ENCODE data around the gene NINL. TPM values are rescaled to one million over a fixed set of nuclear protein-coding genes. Genes with fewer than 3 reads are reported as not detected.

Gene NINL
- total RNA-seq, 4 donors from 2014 or later, result 3.0 to 5.8 (median 3.7) TPM

GRCh38 chr20:25580711-25581110 lies 4.6 kb downstream of the NINL start:
- H3K27me3 ChIP-seq, result no peaks in the 10 kb centered on the region
- TF ChIP-seq EP300 (IDR thresholded peaks at IDR 0.05) (no peak), POLR2AphosphoS5 (IDR thresholded peaks at IDR 0.05) (no peak), POLR2A (IDR thresholded peaks at IDR 0.05; ENCODE audit: low read depth) (no peak), CTCF (IDR thresholded peaks at IDR 0.05) (no peak)
- no peaks in the 10 kb centered on the region for H3K36me3 ChIP-seq
- WGBS, result 50% methylated on average over 4 of the region's 4 CpGs
- H3K4me3 ChIP-seq, result no peak overlapping the region
- DNase-seq (ENCODE audit: extremely low spot score), result no peak
- intact Hi-C loops (cut with DNase I), result no loop called here
- no peaks in the 10 kb centered on the region for H3K9me3 ChIP-seq
- no peak overlapping the region for H3K27ac ChIP-seq (replicated peaks in 1 of 4)
- peaks cover 11 to 22% (median 16%) of the 10 kb centered on the region in 4 donors for H3K4me1 ChIP-seq

GRCh38 chr20:25579081-25579770 lies 6.1 kb downstream of the NINL start:
- H3K27me3 ChIP-seq, result no peaks in the 10 kb centered on the region
- TF ChIP-seq POLR2A (IDR thresholded peaks at IDR 0.05; ENCODE audit: low read depth), result no peak
- TF ChIP-seq EP300 (IDR thresholded peaks at IDR 0.05), result no peak
- no peak for TF ChIP-seq POLR2AphosphoS5 (IDR thresholded peaks at IDR 0.05)
- TF ChIP-seq CTCF (IDR thresholded peaks at IDR 0.05), result no peak
- H3K36me3 ChIP-seq, result no peaks in the 10 kb centered on the region
- no peak overlapping the region for H3K27ac ChIP-seq (replicated peaks in 1 of 4)
- WGBS, result 81% methylated on average over 10 of the region's 11 CpGs
- peaks cover 2 to 7% (median 3%) of the 10 kb centered on the region in 4 donors for H3K4me1 ChIP-seq
- no peak overlapping the region for H3K4me3 ChIP-seq
- intact Hi-C loops (cut with DNase I), result no loop called here
- DNase-seq (ENCODE audit: extremely low spot score), result no peak
- H3K9me3 ChIP-seq, result no peaks in the 10 kb centered on the region

- H3K36me3 ChIP-seq, result no peaks in the 10 kb centered on the region
- H3K4me1 ChIP-seq, result peaks cover 0 to 10% (median 3%) of the 10 kb centered on the region in 4 donors
- DNase-seq (ENCODE audit: extremely low spot score), result no peak
- WGBS, result 79% methylated on average over 12 of the region's 16 CpGs
- no peaks in the 10 kb centered on the region for H3K27me3 ChIP-seq
- H3K4me3 ChIP-seq, result no peak overlapping the region
- no peak for TF ChIP-seq CTCF (IDR thresholded peaks at IDR 0.05)
- no peak for TF ChIP-seq POLR2A (IDR thresholded peaks at IDR 0.05; ENCODE audit: low read depth)
- TF ChIP-seq EP300 (IDR thresholded peaks at IDR 0.05), result no peak
- TF ChIP-seq POLR2AphosphoS5 (IDR thresholded peaks at IDR 0.05), result no peak
- intact Hi-C loops (cut with DNase I), result no loop called here
- no peak overlapping the region for H3K27ac ChIP-seq (replicated peaks in 1 of 4)
- no peaks in the 10 kb centered on the region for H3K9me3 ChIP-seq
These were observed 8.4 kb downstream of the NINL start for GRCh38 chr20:25576783-25577530.

DNA sequence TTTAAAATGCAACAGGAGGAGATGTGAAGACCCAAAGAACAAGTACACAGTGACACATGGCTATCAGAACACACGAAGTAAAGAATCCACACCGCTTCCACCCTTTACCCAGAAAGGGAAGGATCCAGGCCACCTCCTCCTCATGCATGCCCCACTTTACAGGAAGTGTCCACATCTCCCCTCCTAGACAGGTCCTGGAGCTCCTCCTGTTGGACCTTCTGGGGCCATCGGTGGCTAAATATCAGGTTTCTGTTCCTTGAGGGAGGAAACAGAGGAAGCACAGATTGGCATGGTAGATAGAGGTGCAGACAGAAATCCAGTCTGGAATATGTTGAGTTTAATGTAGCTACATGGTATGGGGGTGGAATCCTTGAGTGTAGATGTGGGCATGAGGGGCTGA lies 10.9 kb downstream of the NINL start:
- no peaks in the 10 kb centered on the region for H3K9me3 ChIP-seq
- no peak for TF ChIP-seq CTCF (IDR thresholded peaks at IDR 0.05)
- no peak for TF ChIP-seq POLR2A (IDR thresholded peaks at IDR 0.05; ENCODE audit: low read depth)
- no peak for TF ChIP-seq EP300 (IDR thresholded peaks at IDR 0.05)
- TF ChIP-seq POLR2AphosphoS5 (IDR thresholded peaks at IDR 0.05), result no peak
- H3K27ac ChIP-seq (replicated peaks in 1 of 4), result no peak overlapping the region
- 85% methylated on average over 3 of the region's 3 CpGs for WGBS
- peaks cover 0 to 7% (median 2%) of the 10 kb centered on the region in 4 donors for H3K4me1 ChIP-seq
- no peak for DNase-seq (ENCODE audit: extremely low spot score)
- H3K4me3 ChIP-seq, result no peak overlapping the region
- intact Hi-C loops (cut with DNase I), result no loop called here
- H3K36me3 ChIP-seq, result no peaks in the 10 kb centered on the region
- H3K27me3 ChIP-seq, result no peaks in the 10 kb centered on the region

All from esophagus muscularis mucosa (tissue), 4 donors.